Mesothelial cell of epicardium (in vitro differentiated cells): ENCODE measurements around the gene SGK1. TPM values are rescaled to one million over a fixed set of nuclear protein-coding genes. Genes with fewer than 3 reads are reported as not detected.

Experiments used
- DNase-seq, 2 experiments: peaks; one replicate each; pipeline ENCODE4 v3.0.0; 2021; ENCODE audit warnings: low spot score in 2 of 2; ENCODE audit not compliant: unreplicated experiment in 2 of 2
- H3K27ac Mint-ChIP-seq: 2 replicates; pipeline ENCODE4 v1.8.0; 2021; ENCODE audit warnings: mixed read lengths
- H3K27me3 Mint-ChIP-seq: 2 replicates; pipeline ENCODE4 v1.8.0; 2021; ENCODE audit warnings: low read depth, mixed read lengths
- H3K36me3 Mint-ChIP-seq: 2 replicates; pipeline ENCODE4 v1.8.0; 2021; ENCODE audit warnings: mixed read lengths
- H3K4me1 Mint-ChIP-seq: 2 replicates; pipeline ENCODE4 v1.8.0; 2021; ENCODE audit warnings: mixed read lengths
- H3K4me3 Mint-ChIP-seq: 2 replicates; pipeline ENCODE4 v1.8.0; 2021; ENCODE audit warnings: mild to moderate bottlenecking, moderate library complexity, mixed read lengths
- H3K9me3 Mint-ChIP-seq: 2 replicates; pipeline ENCODE4 v1.8.0; 2021; ENCODE audit warnings: mixed read lengths
- total RNA-seq: library from RNA; stranded (reverse); gene quantifications from 3 replicates; pipeline ENCODE4 v1.2.1, GENCODE V29; 2021
- TF ChIP-seq, protein P1 (sequence below): fragments of 200-600 bp; sonication (generic); IDR thresholded peaks from one replicate; pipeline ENCODE4 v1.5.0; 2021; ENCODE audit warnings: antibody characterized with exemption; ENCODE audit not compliant: unreplicated experiment

Gene SGK1
- total RNA-seq, 1 donor from 2014 or later: 44.5 TPM

- Mint-ChIP-seq H3K4me1 (no peaks in the 10 kb centered on the region), H3K36me3 (no peaks in the 10 kb centered on the region), H3K27me3 (no peaks in the 10 kb centered on the region), H3K27ac (no peak overlapping the region), H3K4me3 (no peak overlapping the region), H3K9me3 (no peaks in the 10 kb centered on the region)
- TF ChIP-seq, protein P1, sequence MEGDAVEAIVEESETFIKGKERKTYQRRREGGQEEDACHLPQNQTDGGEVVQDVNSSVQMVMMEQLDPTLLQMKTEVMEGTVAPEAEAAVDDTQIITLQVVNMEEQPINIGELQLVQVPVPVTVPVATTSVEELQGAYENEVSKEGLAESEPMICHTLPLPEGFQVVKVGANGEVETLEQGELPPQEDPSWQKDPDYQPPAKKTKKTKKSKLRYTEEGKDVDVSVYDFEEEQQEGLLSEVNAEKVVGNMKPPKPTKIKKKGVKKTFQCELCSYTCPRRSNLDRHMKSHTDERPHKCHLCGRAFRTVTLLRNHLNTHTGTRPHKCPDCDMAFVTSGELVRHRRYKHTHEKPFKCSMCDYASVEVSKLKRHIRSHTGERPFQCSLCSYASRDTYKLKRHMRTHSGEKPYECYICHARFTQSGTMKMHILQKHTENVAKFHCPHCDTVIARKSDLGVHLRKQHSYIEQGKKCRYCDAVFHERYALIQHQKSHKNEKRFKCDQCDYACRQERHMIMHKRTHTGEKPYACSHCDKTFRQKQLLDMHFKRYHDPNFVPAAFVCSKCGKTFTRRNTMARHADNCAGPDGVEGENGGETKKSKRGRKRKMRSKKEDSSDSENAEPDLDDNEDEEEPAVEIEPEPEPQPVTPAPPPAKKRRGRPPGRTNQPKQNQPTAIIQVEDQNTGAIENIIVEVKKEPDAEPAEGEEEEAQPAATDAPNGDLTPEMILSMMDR: no peak
- no peak for DNase-seq
These were observed 172.1 kb downstream of the SGK1 start for GRCh38 chr6:134145786-134146185.

- no peaks in the 10 kb centered on the region for H3K27me3 Mint-ChIP-seq
- H3K4me3 Mint-ChIP-seq: no peak overlapping the region
- H3K27ac Mint-ChIP-seq: no peak overlapping the region
- TF ChIP-seq, protein P1: no peak
- peaks cover 3% of the 10 kb centered on the region for H3K9me3 Mint-ChIP-seq
- DNase-seq: no peak
- H3K36me3 Mint-ChIP-seq: no peaks in the 10 kb centered on the region
- no peaks in the 10 kb centered on the region for H3K4me1 Mint-ChIP-seq
These were observed 179.5 kb downstream of the SGK1 start for GRCh38 chr6:134138226-134138975.

GRCh38 chr6:134134654-134135053, 183.3 kb downstream of the SGK1 start:
- H3K27me3 Mint-ChIP-seq: no peaks in the 10 kb centered on the region
- no peak overlapping the region for H3K4me3 Mint-ChIP-seq
- TF ChIP-seq, protein P1: no peak
- peaks cover 6% of the 10 kb centered on the region for H3K4me1 Mint-ChIP-seq
- DNase-seq: no peak
- peaks cover 3% of the 10 kb centered on the region for H3K9me3 Mint-ChIP-seq
- H3K27ac Mint-ChIP-seq: no peak overlapping the region
- H3K36me3 Mint-ChIP-seq: no peaks in the 10 kb centered on the region

GRCh38 chr6:134132494-134133141, 185.3 kb downstream of the SGK1 start:
- H3K36me3 Mint-ChIP-seq: no peaks in the 10 kb centered on the region
- TF ChIP-seq, protein P1: no peak
- no peak overlapping the region for H3K27ac Mint-ChIP-seq
- no peak for DNase-seq
- no peak overlapping the region for H3K4me3 Mint-ChIP-seq
- H3K4me1 Mint-ChIP-seq: peaks cover 6% of the 10 kb centered on the region
- H3K27me3 Mint-ChIP-seq: no peaks in the 10 kb centered on the region
- H3K9me3 Mint-ChIP-seq: peaks cover 3% of the 10 kb centered on the region

DNA sequence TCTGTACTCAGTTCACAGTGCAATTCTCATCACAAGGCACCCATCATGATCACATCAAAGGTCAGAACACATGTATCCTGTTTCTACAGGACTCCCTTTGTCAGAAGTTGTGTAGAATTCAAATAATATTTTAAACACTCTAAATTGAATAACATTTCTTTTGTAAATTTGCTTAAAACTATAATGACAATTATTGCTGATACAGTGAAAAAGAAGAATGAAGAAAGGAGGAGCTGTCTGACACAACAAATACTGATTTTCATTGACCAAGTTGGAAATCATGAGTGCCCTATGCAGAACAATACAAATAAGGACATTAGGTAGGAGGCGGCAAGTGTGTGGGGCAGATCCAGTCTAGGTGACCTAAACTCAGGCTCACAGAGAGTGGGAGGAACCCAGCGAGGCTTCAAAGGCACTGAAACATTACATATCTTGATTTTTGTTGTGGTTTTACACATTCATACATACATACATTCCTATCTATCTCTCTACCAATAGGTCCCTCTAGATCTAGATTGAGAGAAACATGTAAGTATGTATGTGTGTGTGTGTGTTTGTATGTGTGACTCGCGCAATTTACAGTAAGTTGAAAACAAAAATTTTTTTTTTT, 186.3 kb downstream of the SGK1 start:
- no peak overlapping the region for H3K27ac Mint-ChIP-seq
- TF ChIP-seq, protein P1: no peak

More for the DNA sequence above, 186.3 kb downstream of the SGK1 start:
- no peaks in the 10 kb centered on the region for H3K36me3 Mint-ChIP-seq
- no peak overlapping the region for H3K4me3 Mint-ChIP-seq
- no peaks in the 10 kb centered on the region for H3K27me3 Mint-ChIP-seq
- no peaks in the 10 kb centered on the region for H3K9me3 Mint-ChIP-seq
- H3K4me1 Mint-ChIP-seq: peaks cover 6% of the 10 kb centered on the region
- DNase-seq: no peak
